HUDEP-2 (cell line): Measurements from ENCODE around the gene TNNI2.
A peak's percentile ranks its signal among the peaks of the same experiment; 100 is the strongest.

ENCODE experiments used
- DNase-seq, 76 experiments: peaks; one replicate each; lab custom pipeline; 2025; ENCODE audit not compliant: unreplicated experiment in 76 of 76; lab: John Stamatoyannopoulos, UW

Gene TNNI2

GRCh38 chr11:1832211-1832919 lies 6.4 kb upstream of the TNNI2 start:
- peak in 16 of 76 experiments; percentile 2 to 37 (median 16) for DNase-seq

DNA sequence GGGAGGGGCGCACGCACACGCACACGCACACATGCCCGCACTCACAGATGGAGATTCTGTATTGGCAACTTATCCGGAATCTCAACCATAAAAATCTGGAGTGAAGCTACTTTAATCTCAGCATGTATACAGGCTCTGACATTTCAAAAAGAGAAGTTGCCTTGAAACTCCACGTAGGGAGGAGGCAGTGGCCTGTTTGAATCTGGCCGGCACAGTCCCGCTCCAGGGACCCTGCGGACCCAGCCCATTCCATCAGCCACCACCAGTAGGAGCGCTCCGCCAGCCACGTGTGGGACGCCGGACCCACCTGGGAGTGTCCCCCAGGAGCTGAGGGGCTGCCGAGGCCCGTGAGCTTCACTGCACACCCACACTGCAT lies 5.9 kb upstream of the TNNI2 start:
- no peak for DNase-seq

DNA sequence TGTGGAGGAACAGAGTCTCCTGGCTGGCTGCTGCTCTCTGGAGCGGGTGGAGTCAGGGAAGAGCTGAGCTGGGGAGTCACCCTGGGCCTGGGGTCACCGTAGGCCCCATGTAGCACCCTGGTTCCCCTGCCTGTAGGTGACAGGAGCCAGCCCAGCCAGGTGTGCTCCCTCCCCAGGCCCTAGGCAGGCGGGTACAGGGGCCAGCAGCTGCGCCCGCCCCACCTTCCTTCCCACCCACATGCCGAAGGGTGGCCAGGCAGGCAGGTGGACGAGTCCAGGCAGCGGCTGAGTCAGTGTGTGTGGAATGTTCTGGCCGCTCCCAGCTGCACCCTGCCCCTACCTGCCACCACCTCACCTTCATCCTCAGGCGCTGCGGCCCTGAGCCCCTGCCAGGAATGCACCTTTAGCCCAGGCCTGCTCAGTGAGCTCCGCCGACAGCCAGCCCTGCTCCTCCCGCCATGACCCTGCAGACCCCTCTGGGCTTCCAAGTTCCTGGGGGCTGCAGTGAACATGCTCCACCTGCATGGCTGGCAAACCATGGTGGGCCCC lies 4.6 kb upstream of the TNNI2 start:
- DNase-seq, result no peak

DNA sequence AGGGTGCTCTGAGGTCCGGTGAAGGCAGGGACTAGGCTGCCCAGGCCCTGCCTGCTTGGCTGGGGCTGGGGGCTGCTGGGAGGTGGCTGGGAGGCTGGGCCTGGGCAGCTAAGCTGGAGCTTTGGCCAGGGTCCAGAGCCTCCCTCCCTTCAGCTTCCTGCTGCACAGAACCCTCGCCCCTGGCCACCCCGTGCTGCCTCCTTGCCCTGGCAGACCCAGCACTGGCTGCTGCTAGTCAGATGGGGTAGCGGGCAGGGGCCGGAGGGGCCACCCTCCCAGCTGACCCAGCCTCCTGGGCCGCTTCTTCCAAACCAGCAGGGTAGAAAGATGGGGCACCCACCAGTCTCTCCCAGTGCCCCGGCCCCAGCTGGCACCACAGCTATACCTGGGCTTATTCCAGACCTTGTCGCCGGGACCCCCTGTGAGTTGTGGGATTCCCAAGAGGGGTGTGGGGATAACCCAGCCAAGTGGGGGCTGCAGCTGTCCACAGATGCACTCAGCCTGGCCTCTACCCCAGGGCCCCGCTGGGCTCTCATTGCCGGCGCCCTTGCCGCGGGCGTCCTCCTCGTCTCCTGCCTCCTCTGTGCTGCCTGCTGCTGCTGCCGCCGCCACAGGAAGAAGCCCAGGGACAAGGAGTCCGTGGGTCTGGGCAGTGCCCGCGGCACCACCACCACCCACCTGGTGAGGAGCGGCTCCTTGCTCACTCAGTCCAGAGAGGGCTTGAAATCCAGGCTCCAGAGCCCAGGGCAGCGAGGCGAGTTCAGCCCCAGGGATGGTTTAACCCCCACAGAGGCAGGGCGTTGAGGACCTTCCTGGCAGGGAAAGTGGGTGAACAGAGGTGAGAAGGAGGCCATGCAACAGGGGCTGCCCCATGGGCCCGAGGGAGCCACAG lies 3.8 kb upstream of the TNNI2 start, which contains the start of gene SYT8:
Gene SYT8 (plus strand): TSS at position 212 of the 892 bp plus-strand sequence. CDS start 116 bp downstream, at position 328.
- DNase-seq, result no peak

GRCh38 chr11:1835671-1836010 lies 3.1 kb upstream of the TNNI2 start:
- no peak for DNase-seq

DNA sequence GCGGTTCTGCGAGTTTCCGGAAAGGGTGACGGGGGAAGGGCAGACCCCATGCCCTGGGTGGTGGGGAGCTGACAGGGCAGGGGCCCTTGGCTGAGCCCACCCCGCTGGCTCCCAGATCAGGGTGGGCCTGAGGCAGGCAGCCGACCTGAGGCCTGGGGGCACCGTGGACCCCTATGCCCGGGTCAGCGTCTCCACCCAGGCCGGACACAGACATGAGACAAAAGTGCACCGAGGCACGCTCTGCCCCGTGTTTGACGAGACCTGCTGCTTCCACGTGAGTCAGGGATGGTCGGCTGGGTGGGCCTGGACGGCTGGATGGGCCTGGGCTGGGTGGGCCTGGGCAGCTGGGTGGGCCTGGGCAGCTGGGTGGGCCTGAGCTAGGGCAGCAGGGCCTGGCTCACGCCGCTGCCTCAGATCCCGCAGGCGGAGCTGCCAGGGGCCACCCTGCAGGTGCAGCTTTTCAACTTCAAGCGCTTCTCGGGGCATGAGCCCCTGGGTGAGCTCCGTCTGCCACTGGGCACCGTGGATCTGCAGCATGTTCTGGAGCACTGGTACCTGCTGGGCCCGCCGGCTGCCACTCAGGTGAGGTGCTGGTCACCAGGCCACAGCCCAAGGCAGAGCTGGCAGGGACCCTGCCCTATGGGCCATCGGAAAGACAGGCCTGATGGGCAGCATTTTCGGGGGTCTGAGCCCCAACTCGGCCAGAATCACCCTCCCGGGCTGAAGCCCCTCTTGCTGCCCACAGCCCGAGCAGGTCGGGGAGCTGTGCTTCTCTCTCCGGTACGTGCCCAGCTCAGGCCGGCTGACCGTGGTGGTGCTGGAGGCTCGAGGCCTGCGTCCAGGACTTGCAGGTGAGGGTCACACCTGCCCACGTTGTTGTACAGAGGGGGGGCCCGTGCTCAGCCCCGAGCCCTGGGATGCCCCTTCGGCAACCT lies 2.5 kb upstream of the TNNI2 start:
- DNase-seq, result no peak

- peak in 27 of 76 experiments; percentile 5 to 52 (median 22) for DNase-seq
Measured at GRCh38 chr11:1837171-1838076, 1.4 kb upstream of the TNNI2 start.

DNA sequence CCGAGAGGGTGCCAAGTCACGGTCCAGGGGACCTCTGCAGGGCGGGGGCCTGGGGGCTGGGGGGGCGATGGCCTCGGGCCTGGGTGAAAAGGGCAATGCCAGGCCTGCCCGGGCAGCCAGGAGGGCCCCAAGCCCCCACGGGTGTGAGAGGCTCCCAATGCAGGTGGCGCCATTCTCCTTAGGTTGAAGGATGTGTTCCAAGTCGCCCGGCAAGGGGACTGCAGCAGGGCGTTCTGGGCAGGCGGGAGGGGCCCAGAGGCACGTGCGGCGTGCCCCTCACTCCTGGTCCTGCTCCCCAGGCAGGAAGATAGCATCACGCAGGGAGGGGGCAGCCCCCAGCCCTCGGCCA lies 730 bp upstream of the TNNI2 start:
- no peak for DNase-seq

DNA sequence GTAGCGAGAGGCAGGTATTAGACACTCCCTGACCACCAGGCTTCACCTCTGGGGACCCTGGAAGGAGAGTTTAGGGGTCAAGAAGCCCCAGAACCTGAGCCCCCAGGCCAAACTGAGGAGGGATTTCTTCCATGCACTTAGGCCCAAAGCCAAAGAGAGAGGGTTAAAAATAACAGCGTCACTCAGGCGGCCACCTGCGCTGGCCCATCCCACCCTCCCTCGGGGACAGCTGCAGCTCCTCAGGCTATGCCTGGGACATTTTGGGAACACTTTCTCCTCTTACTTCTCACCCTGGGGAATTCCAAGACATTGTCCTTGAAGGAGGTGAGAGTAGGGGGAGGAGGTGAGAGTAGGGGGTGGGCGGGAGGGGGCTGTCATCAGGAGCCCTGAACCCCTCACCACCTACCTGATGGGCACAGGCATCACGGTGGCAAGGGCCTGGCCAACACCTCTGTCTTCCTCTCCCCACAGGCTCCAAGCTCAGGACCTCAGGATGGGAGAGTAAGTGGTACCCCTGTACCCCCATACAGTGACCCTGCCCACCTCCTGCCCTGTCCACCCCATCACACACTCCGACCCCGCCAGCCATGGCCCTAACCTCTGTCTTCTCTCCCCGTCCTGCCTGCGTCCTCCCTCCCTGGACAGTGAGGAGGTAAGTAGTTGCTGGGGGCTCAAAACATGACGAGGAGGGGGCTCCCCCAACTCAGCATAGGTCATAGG lies 583 bp downstream of the TNNI2 start:
- peak in 1 of 76 experiments; percentile 16 for DNase-seq

- no peak for DNase-seq
Measured at GRCh38 chr11:1839924-1840779, 1.4 kb downstream of the TNNI2 start.

GRCh38 chr11:1840780-1841480 lies 2.1 kb downstream of the TNNI2 start:
- no peak for DNase-seq

GRCh38 chr11:1841511-1842148 lies 2.8 kb downstream of the TNNI2 start:
- DNase-seq, result no peak

GRCh38 chr11:1842149-1843097 lies 3.6 kb downstream of the TNNI2 start:
- DNase-seq, result peak in 24 of 76 experiments; percentile 2 to 43 (median 30)

- no peak for DNase-seq
Measured at GRCh38 chr11:1843098-1843473, 4.3 kb downstream of the TNNI2 start.

DNA sequence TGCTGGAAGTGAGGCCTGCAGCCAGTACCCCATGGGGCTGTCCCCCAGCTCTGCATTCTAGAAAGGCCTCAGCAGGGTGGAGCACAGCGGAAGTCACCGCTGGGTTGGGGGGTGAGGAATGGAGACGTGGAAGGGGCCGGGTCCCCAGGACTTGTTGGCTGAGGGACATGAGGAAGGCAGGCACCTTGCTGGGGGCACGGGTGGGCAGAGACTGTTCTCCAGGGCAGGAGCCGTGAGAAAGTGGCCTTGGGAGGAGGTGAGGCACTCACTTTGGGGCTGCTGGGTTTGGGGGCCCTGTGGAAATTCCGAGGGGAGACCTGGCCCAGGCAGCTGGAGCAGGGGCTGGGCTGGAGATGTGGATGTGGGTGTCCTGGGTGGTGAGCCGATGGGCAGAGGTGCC lies 5.0 kb downstream of the TNNI2 start:
- no peak for DNase-seq
